HL-60 (cell line): Measurements from ENCODE around the gene SREBF1.

Source experiments
- DNase-seq, 2 experiments: peaks; one replicate each; pipeline ENCODE4 v3.0.0-alpha.2; 2010 to 2020; ENCODE audit warnings: low read depth in 1 of 2, low spot score in 1 of 2
- H3K27ac ChIP-seq: fragments of 250-450 bp; sonication (Bioruptor Pico); replicated peaks from 2 replicates; pipeline ENCODE4 v1.5.1; 2020; ENCODE audit warnings: mild to moderate bottlenecking, moderate library complexity
- H3K27me3 ChIP-seq: fragments of 250-450 bp; sonication (Bioruptor Pico); 2 replicates; pipeline ENCODE4 v1.5.1; 2021; ENCODE audit warnings: mild to moderate bottlenecking, moderate library complexity; ENCODE audit not compliant: insufficient read depth, poor library complexity, severe bottlenecking
- H3K4me3 ChIP-seq: replicated peaks from 2 replicates; pipeline ENCODE4 v1.5.1; 2011; ENCODE audit warnings: mild to moderate bottlenecking, control low read depth, low read length; ENCODE audit not compliant: insufficient read depth
- CTCF ChIP-seq: IDR thresholded peaks from one replicate; pipeline ENCODE4 v1.5.1; 2011; ENCODE audit warnings: low read length, control low read depth, inconsistent platforms; ENCODE audit not compliant: insufficient read depth
- GABPA ChIP-seq: IDR thresholded peaks from 2 replicates; pipeline ENCODE4 v1.6.1; 2012; ENCODE audit warnings: low read depth
- POLR2AphosphoS5 ChIP-seq: IDR thresholded peaks from 2 replicates; pipeline ENCODE4 v1.6.1; 2012; ENCODE audit warnings: low read depth
- SPI1 ChIP-seq: IDR thresholded peaks from 2 replicates; pipeline ENCODE4 v1.6.1; 2012; ENCODE audit warnings: low read depth, mild to moderate bottlenecking, borderline replicate concordance
- TF ChIP-seq, protein P1 (sequence below): IDR thresholded peaks from 2 replicates; pipeline ENCODE4 v1.6.1; 2012; ENCODE audit warnings: low read depth; ENCODE audit not compliant: insufficient replicate concordance

The SREBF1 gene

DNA sequence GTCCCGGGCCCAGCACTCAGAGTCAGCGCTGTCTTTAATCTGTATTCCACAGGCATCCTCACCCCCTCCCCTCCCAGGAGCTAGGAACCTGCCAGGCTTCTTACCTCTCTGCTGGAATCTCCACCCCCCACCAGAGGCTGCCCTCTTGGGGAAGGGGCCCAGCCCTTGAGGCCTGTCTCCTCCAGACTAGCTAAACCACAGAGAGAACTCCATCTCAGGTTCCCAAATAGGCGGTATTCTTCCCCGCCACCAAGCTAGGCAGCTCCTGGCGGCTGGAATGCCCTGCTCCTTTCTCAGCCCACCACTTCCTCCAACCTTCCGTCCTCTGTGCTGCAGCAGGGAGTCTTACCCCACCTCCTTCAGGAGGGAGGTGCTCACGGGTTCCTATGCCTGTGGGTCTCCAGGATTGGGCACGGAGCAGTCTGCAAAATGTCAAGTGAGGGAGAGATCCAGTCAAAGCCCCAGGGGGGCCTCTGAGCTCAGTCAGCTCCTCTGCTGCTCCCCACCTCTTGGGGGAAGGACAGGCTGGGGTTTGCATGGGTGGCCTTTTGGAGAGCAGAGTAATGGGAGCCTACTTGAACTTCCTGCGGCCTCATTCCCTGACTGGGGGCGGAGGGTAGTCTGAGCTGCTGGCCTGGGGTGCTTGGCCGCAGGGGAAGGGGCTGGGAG lies 55.7 kb downstream of the SREBF1 start:
- no peaks in the 10 kb centered on the region for H3K27me3 ChIP-seq
- H3K4me3 ChIP-seq, result no peak overlapping the region
- no peak overlapping the region for H3K27ac ChIP-seq
- TF ChIP-seq, protein P1, sequence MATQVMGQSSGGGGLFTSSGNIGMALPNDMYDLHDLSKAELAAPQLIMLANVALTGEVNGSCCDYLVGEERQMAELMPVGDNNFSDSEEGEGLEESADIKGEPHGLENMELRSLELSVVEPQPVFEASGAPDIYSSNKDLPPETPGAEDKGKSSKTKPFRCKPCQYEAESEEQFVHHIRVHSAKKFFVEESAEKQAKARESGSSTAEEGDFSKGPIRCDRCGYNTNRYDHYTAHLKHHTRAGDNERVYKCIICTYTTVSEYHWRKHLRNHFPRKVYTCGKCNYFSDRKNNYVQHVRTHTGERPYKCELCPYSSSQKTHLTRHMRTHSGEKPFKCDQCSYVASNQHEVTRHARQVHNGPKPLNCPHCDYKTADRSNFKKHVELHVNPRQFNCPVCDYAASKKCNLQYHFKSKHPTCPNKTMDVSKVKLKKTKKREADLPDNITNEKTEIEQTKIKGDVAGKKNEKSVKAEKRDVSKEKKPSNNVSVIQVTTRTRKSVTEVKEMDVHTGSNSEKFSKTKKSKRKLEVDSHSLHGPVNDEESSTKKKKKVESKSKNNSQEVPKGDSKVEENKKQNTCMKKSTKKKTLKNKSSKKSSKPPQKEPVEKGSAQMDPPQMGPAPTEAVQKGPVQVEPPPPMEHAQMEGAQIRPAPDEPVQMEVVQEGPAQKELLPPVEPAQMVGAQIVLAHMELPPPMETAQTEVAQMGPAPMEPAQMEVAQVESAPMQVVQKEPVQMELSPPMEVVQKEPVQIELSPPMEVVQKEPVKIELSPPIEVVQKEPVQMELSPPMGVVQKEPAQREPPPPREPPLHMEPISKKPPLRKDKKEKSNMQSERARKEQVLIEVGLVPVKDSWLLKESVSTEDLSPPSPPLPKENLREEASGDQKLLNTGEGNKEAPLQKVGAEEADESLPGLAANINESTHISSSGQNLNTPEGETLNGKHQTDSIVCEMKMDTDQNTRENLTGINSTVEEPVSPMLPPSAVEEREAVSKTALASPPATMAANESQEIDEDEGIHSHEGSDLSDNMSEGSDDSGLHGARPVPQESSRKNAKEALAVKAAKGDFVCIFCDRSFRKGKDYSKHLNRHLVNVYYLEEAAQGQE, result no peak
- TF ChIP-seq POLR2AphosphoS5 (no peak), CTCF (no peak)
- no peak for DNase-seq

- Histone ChIP-seq H3K27me3 (no peaks in the 10 kb centered on the region), H3K27ac (no peak overlapping the region), H3K4me3 (no peak overlapping the region)
- no peak for DNase-seq
- TF ChIP-seq POLR2AphosphoS5, result no peak
- TF ChIP-seq, protein P1, result no peak
- no peak for TF ChIP-seq SPI1
- TF ChIP-seq GABPA, result no peak
- no peak for TF ChIP-seq CTCF
Observed at GRCh38 chr17:17779015-17779611, 57.7 kb downstream of the SREBF1 start.

DNA sequence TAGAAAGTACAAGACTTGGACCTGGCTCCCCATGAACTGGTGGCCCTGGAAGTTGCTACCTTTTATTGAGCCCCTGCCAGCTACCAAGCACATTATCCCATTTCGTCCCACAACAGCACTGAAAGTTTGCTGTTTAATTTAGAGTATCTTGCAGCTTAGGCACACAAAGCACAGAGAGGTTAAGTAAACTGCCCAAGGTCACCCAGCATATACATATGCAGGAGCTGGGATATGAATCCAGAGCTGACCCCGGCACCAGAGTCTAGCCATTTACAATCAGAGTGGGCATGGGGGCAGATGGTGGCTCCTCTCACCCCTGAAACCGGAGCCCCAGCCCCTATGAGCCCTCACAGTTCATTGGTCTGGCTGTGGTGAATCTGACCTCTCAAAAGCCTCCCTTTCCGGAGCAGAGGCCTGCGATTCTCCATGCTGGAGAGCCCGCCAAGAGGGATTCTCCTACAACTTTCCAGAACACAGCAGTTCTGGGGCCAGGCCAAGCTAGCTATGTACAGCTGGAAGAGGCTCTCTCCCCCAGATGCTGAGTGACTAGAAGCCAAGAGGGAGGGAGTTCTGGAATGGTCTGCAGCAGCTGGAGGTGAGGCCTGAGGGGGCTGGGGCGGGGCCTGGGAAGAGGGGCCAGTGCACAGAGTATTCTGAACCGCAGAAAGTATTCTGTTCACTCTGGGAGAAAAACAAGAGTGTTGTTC lies 58.3 kb downstream of the SREBF1 start:
- H3K27me3 ChIP-seq, result no peaks in the 10 kb centered on the region
- no peak overlapping the region for H3K4me3 ChIP-seq
- TF ChIP-seq CTCF (no peak), GABPA (no peak), POLR2AphosphoS5 (no peak), SPI1 (no peak)
- TF ChIP-seq, protein P1, result no peak
- DNase-seq, result no peak
- no peak overlapping the region for H3K27ac ChIP-seq
